Tracheal epithelial cell (primary cell): ENCODE measurements around the gene KATNAL2. TPM values are rescaled to one million over a fixed set of nuclear protein-coding genes. Genes with fewer than 3 reads are reported as not detected.

Experiments used
- total RNA-seq: library from RNA; depleted of rRNA; stranded (reverse); fragments of >200 nt; gene quantifications from 2 replicates; pipeline ENCODE4 v1.2.1, GENCODE V29; 2014

The KATNAL2 gene
- total RNA-seq = under 0.01 and 1.2 TPM in 2 replicates

DNA sequence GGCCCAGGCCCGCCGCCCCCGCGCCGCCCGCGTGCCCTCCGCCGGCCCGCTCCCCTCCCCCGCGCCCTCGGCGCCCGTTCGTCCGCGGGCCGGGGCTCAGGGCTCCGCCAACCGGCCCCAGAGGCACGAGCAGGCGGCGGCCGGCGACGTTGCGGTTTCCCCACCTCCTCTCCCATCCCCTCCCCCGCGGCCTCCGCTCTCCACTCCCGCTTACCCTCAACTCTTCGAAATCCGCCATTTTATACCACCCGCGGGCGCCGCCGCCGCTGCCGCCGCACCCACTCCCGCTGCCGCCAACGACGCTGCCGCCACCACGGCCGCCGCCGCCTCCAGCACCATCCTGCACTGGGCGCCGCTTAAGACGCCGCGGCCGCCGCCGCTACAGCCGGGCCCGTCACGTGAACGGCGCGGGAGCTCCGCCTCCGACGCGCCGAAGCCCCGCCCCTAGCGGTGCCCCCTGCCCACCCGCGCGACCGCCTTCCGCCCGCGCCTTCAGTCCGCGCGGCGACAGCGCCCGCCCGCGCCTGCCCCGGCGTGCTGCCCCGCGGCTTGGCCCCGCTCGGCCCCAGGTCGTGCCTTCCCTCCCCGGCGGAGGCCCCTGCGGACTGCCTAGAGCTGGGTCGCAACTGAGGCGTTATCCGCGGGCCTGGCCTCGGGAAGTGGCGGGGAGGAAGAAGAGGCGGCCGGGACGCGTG lies at the start of gene KATNAL2, which contains the start of gene PIAS2:
TSS of gene KATNAL2 (plus strand) at position 495 of the 695 bp plus-strand sequence. CDS start 29,271 bp downstream, outside the sequence.
TSS of gene PIAS2 (minus strand) at position 400 of the 695 bp plus-strand sequence. CDS start at position 238, 162 bp downstream.

GRCh38 chr18:47035156-47035671 lies 117.8 kb downstream of the KATNAL2 start, which contains the start of gene ELOA2:
Gene ELOA2, minus strand, starts transcription at chr18:47035621. Its CDS starts 357 bp downstream, at chr18:47035264.

DNA sequence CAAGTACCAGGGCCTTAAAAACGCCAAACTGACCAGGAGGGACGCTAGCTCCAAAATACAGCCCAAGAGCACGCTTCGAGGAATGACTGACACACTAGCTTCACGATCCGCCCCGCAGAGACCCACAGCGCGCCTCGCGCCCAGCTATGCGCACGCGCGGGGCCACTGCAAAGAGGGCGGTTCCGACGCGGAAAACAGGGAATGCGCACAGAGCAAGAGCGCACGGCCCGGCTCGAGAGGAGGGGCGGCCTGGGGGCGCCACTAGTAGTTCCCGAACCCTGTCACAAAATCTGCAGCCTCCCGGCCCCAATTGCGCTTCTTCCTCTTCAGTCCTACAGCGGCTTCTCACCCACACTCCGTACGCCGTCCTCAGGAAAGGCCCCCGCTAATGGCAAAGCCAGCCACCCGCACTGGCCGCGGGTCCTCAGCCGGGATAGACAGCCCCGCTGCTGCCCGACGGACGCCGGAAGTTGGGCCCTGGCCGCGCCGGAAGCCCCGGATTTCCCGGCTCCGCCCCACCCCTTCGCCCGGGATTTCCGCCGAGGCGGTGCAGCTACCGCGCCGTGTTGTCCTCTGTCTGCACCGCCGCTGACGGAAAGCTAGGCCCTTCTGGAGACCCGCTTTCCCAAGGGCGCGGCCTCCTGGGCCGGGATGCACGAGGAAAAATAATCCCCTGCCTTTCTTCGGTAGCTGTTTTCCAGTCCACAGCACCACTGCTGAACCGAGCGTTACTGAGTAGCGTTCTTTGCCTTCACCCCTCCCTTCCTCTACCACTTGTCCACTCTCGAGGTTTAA lies 232.8 kb downstream of the KATNAL2 start, which contains the start of gene HDHD2:
TSS of gene HDHD2 (minus strand) at position 472 of the 795 bp plus-strand sequence. CDS start 14,061 bp downstream, outside the sequence.

Other genes with a start within 250 kb of the KATNAL2 start
- gene ST8SIA5, start 160.5 kb upstream of the KATNAL2 start, total RNA-seq = not detected in 2 replicates
- 10.4 and 13.3 TPM in 2 replicates for gene PIAS2, start 95 bp upstream of the KATNAL2 start, total RNA-seq
- not detected in 2 replicates for gene ELOA2, start 118.0 kb downstream of the KATNAL2 start, total RNA-seq
- gene HDHD2, start 232.9 kb downstream of the KATNAL2 start, total RNA-seq = 9.0 and 10.6 TPM in 2 replicates